ENCODE measurements around the gene GGA2.

GGA2 gene

DNA sequence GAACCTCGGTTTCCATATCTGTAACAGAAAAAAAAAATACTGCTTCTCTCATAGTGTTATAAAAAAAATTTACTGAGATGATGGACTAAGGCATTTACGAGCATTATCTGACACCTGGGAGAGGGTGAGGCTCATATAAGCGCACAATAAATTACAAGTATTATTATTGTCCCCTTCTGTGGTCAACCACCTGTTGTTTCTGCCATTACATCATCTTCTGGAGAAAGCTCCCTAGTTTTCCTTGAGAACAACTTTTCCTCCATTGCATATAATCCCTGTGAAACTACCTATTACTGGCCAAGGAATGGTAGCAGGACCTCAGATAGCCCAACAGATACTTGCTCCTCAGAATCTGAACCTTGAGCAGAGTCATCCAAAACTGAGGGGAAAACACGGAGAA, 11.7 kb upstream of the GGA2 start:
- Histone ChIP-seq H3K9ac (no peak overlapping the region), H3K4me3 (IDR thresholded peaks at IDR 0.05; ENCODE audit: insufficient read depth, low read depth, low read length) (no peak overlapping the region), H3K36me3 (ENCODE audit: insufficient read depth) (no peaks in the 10 kb centered on the region; the same call in none of the 2 replicates), H3K79me2 (ENCODE audit: insufficient read depth, low read depth) (no peaks in the 10 kb centered on the region; the same call in 1 of the 2 replicates), H3K27me3 (ENCODE audit: insufficient read depth, low read depth) (no peaks in the 10 kb centered on the region), H3K4me2 (no peak overlapping the region), H2AFZ (ENCODE audit: low read depth) (no peak overlapping the region), H3K4me1 (ENCODE audit: low read depth, poor library complexity, severe bottlenecking) (peaks cover 16% of the 10 kb centered on the region), H3K27ac (no peak overlapping the region), H4K20me1 (ENCODE audit: insufficient read depth) (no peaks in the 10 kb centered on the region)
- TF ChIP-seq, protein P1, sequence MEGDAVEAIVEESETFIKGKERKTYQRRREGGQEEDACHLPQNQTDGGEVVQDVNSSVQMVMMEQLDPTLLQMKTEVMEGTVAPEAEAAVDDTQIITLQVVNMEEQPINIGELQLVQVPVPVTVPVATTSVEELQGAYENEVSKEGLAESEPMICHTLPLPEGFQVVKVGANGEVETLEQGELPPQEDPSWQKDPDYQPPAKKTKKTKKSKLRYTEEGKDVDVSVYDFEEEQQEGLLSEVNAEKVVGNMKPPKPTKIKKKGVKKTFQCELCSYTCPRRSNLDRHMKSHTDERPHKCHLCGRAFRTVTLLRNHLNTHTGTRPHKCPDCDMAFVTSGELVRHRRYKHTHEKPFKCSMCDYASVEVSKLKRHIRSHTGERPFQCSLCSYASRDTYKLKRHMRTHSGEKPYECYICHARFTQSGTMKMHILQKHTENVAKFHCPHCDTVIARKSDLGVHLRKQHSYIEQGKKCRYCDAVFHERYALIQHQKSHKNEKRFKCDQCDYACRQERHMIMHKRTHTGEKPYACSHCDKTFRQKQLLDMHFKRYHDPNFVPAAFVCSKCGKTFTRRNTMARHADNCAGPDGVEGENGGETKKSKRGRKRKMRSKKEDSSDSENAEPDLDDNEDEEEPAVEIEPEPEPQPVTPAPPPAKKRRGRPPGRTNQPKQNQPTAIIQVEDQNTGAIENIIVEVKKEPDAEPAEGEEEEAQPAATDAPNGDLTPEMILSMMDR (conservative IDR thresholded peaks at IDR 0.05; ENCODE audit: low read depth, low read length), result no peak

DNA sequence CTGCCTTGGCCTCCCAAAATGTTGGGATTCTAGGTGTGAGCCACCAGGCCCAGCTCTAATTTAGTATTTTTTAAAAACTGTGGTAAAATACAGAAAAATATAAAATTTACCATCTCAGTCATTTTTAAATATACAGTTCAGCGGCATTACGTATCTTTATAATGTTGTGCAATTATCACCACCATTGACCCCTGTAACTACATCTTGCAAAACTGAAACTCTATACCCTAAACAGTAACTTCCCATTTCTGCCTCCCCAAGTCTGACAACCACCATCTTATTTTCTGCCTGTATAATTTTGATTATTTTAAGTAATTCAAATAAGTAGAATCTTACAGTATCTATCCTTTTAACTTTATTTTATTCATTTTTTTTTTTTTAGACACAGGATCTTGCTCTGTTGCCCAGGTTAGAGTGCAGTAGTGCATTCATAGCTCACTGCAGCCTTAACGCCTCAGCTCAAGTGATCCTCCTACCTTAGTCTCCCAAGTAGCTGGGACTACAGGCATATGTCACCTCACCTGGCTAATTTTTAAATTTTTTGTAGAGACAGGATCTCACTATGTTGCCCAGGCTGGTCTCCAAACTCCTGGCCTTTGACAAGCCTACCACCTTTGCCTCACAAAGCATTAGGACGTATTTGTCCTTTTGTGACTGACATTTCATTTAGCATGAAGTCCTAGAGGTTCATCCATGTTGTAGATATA, 10.9 kb upstream of the GGA2 start:
- Histone ChIP-seq H3K4me2 (no peak overlapping the region), H4K20me1 (ENCODE audit: insufficient read depth) (no peaks in the 10 kb centered on the region), H3K79me2 (ENCODE audit: insufficient read depth, low read depth) (no peaks in the 10 kb centered on the region), H3K36me3 (ENCODE audit: insufficient read depth) (no peaks in the 10 kb centered on the region; the same call in none of the 2 replicates), H3K4me1 (ENCODE audit: low read depth, poor library complexity, severe bottlenecking) (peaks cover 24% of the 10 kb centered on the region), H3K27me3 (ENCODE audit: insufficient read depth, low read depth) (no peaks in the 10 kb centered on the region), H3K4me3 (IDR thresholded peaks at IDR 0.05; ENCODE audit: insufficient read depth, low read depth, low read length) (no peak overlapping the region), H3K27ac (no peak overlapping the region), H2AFZ (ENCODE audit: low read depth) (no peak overlapping the region), H3K9ac (no peak overlapping the region)
- TF ChIP-seq, protein P1 (conservative IDR thresholded peaks at IDR 0.05; ENCODE audit: low read depth, low read length), result no peak

DNA sequence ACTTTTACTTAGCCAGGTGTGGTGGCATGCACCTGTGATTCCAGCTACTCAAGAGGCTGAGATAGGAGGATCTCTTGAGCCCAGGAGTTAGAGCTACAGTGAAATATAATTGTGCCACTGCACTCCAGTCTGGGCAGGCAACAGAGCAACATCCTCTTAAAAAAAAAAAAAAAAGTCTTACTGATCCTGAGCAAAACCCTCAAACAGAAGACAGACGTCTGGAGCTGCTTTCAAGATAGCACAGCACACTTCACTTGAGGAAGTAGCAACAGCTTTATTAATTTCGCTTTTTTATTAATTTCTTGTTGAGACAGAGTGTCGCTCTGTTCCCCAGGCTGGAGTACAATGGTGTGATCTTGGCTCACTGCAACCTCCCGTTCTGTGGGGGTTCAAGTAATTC, 10.2 kb upstream of the GGA2 start:
- Histone ChIP-seq H4K20me1 (ENCODE audit: insufficient read depth) (no peaks in the 10 kb centered on the region), H3K4me2 (no peak overlapping the region), H3K27ac (no peak overlapping the region), H2AFZ (ENCODE audit: low read depth) (no peak overlapping the region), H3K36me3 (ENCODE audit: insufficient read depth) (no peaks in the 10 kb centered on the region; the same call in none of the 2 replicates), H3K9ac (no peak overlapping the region), H3K79me2 (ENCODE audit: insufficient read depth, low read depth) (no peaks in the 10 kb centered on the region), H3K4me3 (IDR thresholded peaks at IDR 0.05; ENCODE audit: insufficient read depth, low read depth, low read length) (no peak overlapping the region), H3K4me1 (ENCODE audit: low read depth, poor library complexity, severe bottlenecking) (peaks cover 31% of the 10 kb centered on the region), H3K27me3 (ENCODE audit: insufficient read depth, low read depth) (no peaks in the 10 kb centered on the region)
- TF ChIP-seq, protein P1 (conservative IDR thresholded peaks at IDR 0.05; ENCODE audit: low read depth, low read length), result no peak

DNA sequence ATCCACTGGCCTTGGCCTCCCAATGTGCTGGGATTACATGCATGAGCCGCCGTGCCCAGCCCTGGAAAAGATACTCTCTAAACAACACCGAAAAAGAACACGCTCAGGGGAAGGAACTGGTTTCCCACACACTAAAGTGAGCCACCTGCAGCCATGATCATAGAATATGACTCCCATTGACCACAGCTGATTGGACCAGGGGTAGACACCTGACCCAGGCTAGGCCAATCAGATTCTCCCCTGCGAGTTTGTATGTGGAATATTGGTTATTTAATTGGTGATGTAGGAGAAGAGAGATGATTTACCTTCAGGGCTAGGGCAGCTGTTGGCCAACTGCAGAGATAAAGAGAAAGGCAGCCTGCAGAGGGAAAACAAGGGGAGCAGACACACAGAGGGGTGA, 9.0 kb upstream of the GGA2 start:
- TF ChIP-seq, protein P1 (conservative IDR thresholded peaks at IDR 0.05; ENCODE audit: low read depth, low read length), result no peak
- H3K27ac ChIP-seq, result no peak overlapping the region
- H3K9ac ChIP-seq, result no peak overlapping the region
- no peak overlapping the region for H3K4me3 ChIP-seq (IDR thresholded peaks at IDR 0.05; ENCODE audit: insufficient read depth, low read depth, low read length)
- no peaks in the 10 kb centered on the region for H4K20me1 ChIP-seq (ENCODE audit: insufficient read depth)
- peaks cover 43% of the 10 kb centered on the region for H3K4me1 ChIP-seq (ENCODE audit: low read depth, poor library complexity, severe bottlenecking)
- no peaks in the 10 kb centered on the region; the same call in none of the 2 replicates for H3K36me3 ChIP-seq (ENCODE audit: insufficient read depth)
- no peak overlapping the region for H3K4me2 ChIP-seq
- H3K79me2 ChIP-seq (ENCODE audit: insufficient read depth, low read depth), result no peaks in the 10 kb centered on the region
- H2AFZ ChIP-seq (ENCODE audit: low read depth), result no peak overlapping the region
- no peaks in the 10 kb centered on the region for H3K27me3 ChIP-seq (ENCODE audit: insufficient read depth, low read depth)

Data from KMS-11 (cell line).